HG03571 (cell line): Measurements from ENCODE around the gene HBG1.

Experiments used
- ATAC-seq: cut with Tn5 transposase; IDR thresholded peaks from one replicate; pipeline ENCODE4 v1.9.1; 2021; ENCODE audit not compliant: unreplicated experiment

Gene HBG1

GRCh38 chr11:5247472-5248192, 2.0 kb downstream of the HBG1 start:
- no peak for ATAC-seq

GRCh38 chr11:5246772-5247471, 2.7 kb downstream of the HBG1 start:
- ATAC-seq = no peak

- no peak for ATAC-seq
These were observed 4.5 kb downstream of the HBG1 start for GRCh38 chr11:5245155-5245554.

- ATAC-seq = no peak
These were observed 5.9 kb downstream of the HBG1 start for GRCh38 chr11:5243816-5244180.

- peak; percentile 75 for ATAC-seq
These were observed 6.5 kb downstream of the HBG1 start for GRCh38 chr11:5242933-5243815.

GRCh38 chr11:5242208-5242607, 7.4 kb downstream of the HBG1 start:
- ATAC-seq = no peak

- ATAC-seq = no peak
These were observed 8.2 kb downstream of the HBG1 start for GRCh38 chr11:5241458-5241857.

GRCh38 chr11:5240458-5240857, 9.2 kb downstream of the HBG1 start:
- ATAC-seq = no peak

- ATAC-seq = no peak
These were observed 9.6 kb downstream of the HBG1 start for GRCh38 chr11:5240056-5240455.

- ATAC-seq = no peak
These were observed 10.6 kb downstream of the HBG1 start for GRCh38 chr11:5239046-5239445.

GRCh38 chr11:5238486-5238885, 11.2 kb downstream of the HBG1 start:
- no peak for ATAC-seq

GRCh38 chr11:5237420-5237819, 12.2 kb downstream of the HBG1 start:
- ATAC-seq = no peak

GRCh38 chr11:5235364-5236095, 14.1 kb downstream of the HBG1 start:
- no peak for ATAC-seq

GRCh38 chr11:5234381-5234834, 15.2 kb downstream of the HBG1 start, which contains the start of gene HBD:
Gene HBD (minus strand): TSS chr11:5234483. CDS start chr11:5234433, 50 bp downstream.
- peak; percentile 88 for ATAC-seq

GRCh38 chr11:5233307-5233706, 16.4 kb downstream of the HBG1 start:
- ATAC-seq = no peak

GRCh38 chr11:5232821-5233220, 16.8 kb downstream of the HBG1 start:
- no peak for ATAC-seq

GRCh38 chr11:5232176-5232575, 17.5 kb downstream of the HBG1 start:
- ATAC-seq = no peak

GRCh38 chr11:5231111-5231510, 18.5 kb downstream of the HBG1 start:
- no peak for ATAC-seq

GRCh38 chr11:5230266-5230665, 19.4 kb downstream of the HBG1 start:
- no peak for ATAC-seq

GRCh38 chr11:5229796-5230195, 19.9 kb downstream of the HBG1 start:
- no peak for ATAC-seq

GRCh38 chr11:5229356-5229755, 20.3 kb downstream of the HBG1 start:
- no peak for ATAC-seq
